ENCODE measurements around the gene ORM1. TPM values are rescaled to one million over a fixed set of nuclear protein-coding genes. Genes with fewer than 3 reads are reported as not detected.
A peak's percentile ranks its signal among the peaks of the same experiment; 100 is the strongest.

Gene ORM1
- total RNA-seq, 6 experiments from 2014 or later = 11,577 to 28,471 (median 22,756) TPM

GRCh38 chr9:114291886-114292590 lies 30.9 kb upstream of the ORM1 start:
- intact Hi-C loops (cut with DNase I) = loop anchor here in 1 of 2 donors (2.0 kb wide), 1 partner anchor 183 kb away; no protein-coding TSS in a partner anchor
- Histone ChIP-seq H3K27me3 (no peaks in the 10 kb centered on the region), H3K27ac (no peak overlapping the region), H3K4me1 (no peaks in the 10 kb centered on the region), H3K36me3 (peaks cover 0 to 12% (median 7%) of the 10 kb centered on the region in 4 donors), H3K9me3 (peaks cover 0 to 2% (median 0%) of the 10 kb centered on the region in 4 donors), H3K4me3 (no peak overlapping the region)
- ATAC-seq (no peak), DNase-seq (peak in 1 of 3 donors; percentile 35)
- 66% methylated on average over 7 of the region's 11 CpGs for WGBS (ENCODE audit: insufficient coverage, low coverage, low lambda C conversion rate, missing lambda C conversion rate)
- TF ChIP-seq, protein P1, sequence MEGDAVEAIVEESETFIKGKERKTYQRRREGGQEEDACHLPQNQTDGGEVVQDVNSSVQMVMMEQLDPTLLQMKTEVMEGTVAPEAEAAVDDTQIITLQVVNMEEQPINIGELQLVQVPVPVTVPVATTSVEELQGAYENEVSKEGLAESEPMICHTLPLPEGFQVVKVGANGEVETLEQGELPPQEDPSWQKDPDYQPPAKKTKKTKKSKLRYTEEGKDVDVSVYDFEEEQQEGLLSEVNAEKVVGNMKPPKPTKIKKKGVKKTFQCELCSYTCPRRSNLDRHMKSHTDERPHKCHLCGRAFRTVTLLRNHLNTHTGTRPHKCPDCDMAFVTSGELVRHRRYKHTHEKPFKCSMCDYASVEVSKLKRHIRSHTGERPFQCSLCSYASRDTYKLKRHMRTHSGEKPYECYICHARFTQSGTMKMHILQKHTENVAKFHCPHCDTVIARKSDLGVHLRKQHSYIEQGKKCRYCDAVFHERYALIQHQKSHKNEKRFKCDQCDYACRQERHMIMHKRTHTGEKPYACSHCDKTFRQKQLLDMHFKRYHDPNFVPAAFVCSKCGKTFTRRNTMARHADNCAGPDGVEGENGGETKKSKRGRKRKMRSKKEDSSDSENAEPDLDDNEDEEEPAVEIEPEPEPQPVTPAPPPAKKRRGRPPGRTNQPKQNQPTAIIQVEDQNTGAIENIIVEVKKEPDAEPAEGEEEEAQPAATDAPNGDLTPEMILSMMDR (IDR thresholded peaks at IDR 0.05) = no peak

GRCh38 chr9:114294664-114295063 lies 28.2 kb upstream of the ORM1 start:
- no peak overlapping the region for H3K27ac ChIP-seq
- TF ChIP-seq, protein P1 (IDR thresholded peaks at IDR 0.05) = no peak
- no peak for TF ChIP-seq POLR2A (IDR thresholded peaks at IDR 0.05)
- ATAC-seq = no peak
- DNase-seq = no peak
- no peak overlapping the region for H3K4me3 ChIP-seq
- no peaks in the 10 kb centered on the region for H3K27me3 ChIP-seq
- intact Hi-C loops (cut with DNase I) = no loop called here
- peaks cover 0 to 9% (median 0%) of the 10 kb centered on the region in 4 donors for H3K4me1 ChIP-seq
- H3K36me3 ChIP-seq = peaks cover 0 to 12% (median 7%) of the 10 kb centered on the region in 4 donors
- H3K9me3 ChIP-seq = peaks cover 0 to 2% (median 0%) of the 10 kb centered on the region in 4 donors

DNA sequence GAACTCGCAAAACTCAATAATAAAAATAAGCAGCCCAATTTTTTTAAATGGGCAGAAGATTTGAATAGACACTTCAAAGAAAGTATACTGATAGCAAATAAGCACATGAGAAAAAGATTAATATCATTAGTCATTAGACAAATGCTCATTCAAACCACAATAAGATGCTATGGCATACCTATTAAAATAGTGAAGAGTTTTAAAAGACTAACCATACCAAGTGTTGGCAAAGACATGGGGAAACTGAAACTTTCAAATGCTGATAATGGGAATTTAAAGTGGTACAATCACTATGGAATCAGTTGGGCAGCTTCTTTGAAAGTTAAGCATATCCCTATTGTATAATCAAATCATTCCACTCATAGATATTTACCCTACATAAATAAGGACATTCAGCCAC lies 26.6 kb upstream of the ORM1 start:
- WGBS (ENCODE audit: insufficient coverage, low coverage, low lambda C conversion rate, missing lambda C conversion rate) = 100% methylated on average over 1 of the region's 1 CpG
- no peak for ATAC-seq

GRCh38 chr9:114299286-114300152 lies 23.4 kb upstream of the ORM1 start:
- WGBS (ENCODE audit: insufficient coverage, low coverage, low lambda C conversion rate, missing lambda C conversion rate) = 65% methylated on average over 7 of the region's 15 CpGs
- Histone ChIP-seq H3K4me3 (no peak overlapping the region), H3K9me3 (peaks cover 0 to 2% (median 0%) of the 10 kb centered on the region in 4 donors), H3K4me1 (peaks cover 0 to 12% (median 0%) of the 10 kb centered on the region in 4 donors), H3K27me3 (no peaks in the 10 kb centered on the region), H3K27ac (no peak overlapping the region), H3K36me3 (peaks cover 0 to 8% (median 2%) of the 10 kb centered on the region in 4 donors)
- peak in 1 of 3 donors; percentile 64 for DNase-seq
- ATAC-seq = peak; percentile 56 to 84 (median 76)
- TF ChIP-seq, protein P1 (IDR thresholded peaks at IDR 0.05) = no peak
- TF ChIP-seq POLR2A (IDR thresholded peaks at IDR 0.05) = no peak
- intact Hi-C loops (cut with DNase I) = loop anchor here in 1 of 2 donors (5.0 kb wide), 1 partner anchor 142 kb away; the partner anchor contains the start of gene COL27A1

More for the DNA sequence above, 26.6 kb upstream of the ORM1 start:
- intact Hi-C loops (cut with DNase I) = no loop called here
- H3K4me1 ChIP-seq = peaks cover 0 to 12% (median 0%) of the 10 kb centered on the region in 4 donors
- H3K27ac ChIP-seq = no peak overlapping the region
- no peak for DNase-seq
- no peaks in the 10 kb centered on the region for H3K27me3 ChIP-seq
- no peak overlapping the region for H3K4me3 ChIP-seq
- TF ChIP-seq, protein P1 (IDR thresholded peaks at IDR 0.05) = no peak
- TF ChIP-seq POLR2A (IDR thresholded peaks at IDR 0.05) = no peak
- peaks cover 0 to 2% (median 0%) of the 10 kb centered on the region in 4 donors for H3K9me3 ChIP-seq
- peaks cover 0 to 12% (median 7%) of the 10 kb centered on the region in 4 donors for H3K36me3 ChIP-seq

All from right lobe of liver (tissue), 6 donors.